Measurements from ENCODE around the gene TRIM66. TPM values are rescaled to one million over a fixed set of nuclear protein-coding genes. Genes with fewer than 3 reads are reported as not detected.

Gene TRIM66
- total RNA-seq, 1 donor from 2014 or later: 7.3 TPM

DNA sequence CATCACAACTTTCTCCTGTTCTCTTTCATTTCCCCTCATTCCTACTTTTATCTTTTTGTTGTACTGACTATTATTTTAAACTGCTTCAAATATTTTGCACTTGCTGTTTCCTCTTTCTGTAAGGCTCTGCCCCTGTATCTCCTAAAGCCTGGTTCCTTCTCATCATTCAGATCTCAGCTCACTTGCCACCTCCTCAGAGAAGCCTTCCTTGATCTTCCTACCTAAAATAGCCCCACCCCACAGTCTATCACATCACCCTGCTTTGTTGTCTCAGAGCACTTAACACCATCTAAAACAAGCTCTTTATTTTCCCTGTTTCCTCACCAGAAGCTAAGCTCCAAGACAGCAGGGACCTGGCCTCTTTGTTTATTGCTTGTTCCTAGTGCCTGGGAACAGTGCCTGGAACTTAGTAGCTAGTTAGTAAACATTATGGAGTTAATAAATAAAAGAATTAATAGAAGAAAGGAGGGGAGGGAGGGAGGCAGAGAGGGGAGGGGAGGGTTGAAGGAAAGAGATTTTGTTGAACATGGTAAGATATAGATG lies 85.9 kb downstream of the TRIM66 start:
- H3K4me3 ChIP-seq (ENCODE audit: insufficient read depth, low read depth, low read length): no peak overlapping the region
- H3K36me3 Mint-ChIP-seq (ENCODE audit: low read depth, unreplicated experiment): no peaks in the 10 kb centered on the region
- H3K9ac ChIP-seq (ENCODE audit: low read length): no peak overlapping the region
- no peaks in the 10 kb centered on the region for H3K79me2 ChIP-seq (ENCODE audit: insufficient read depth, low read length)
- H3K4me2 ChIP-seq (ENCODE audit: low read length): no peak overlapping the region
- H3K4me3 Mint-ChIP-seq (ENCODE audit: unreplicated experiment): no peak overlapping the region
- H2AFZ ChIP-seq (ENCODE audit: low read depth, low read length): no peak overlapping the region
- peaks cover 4% of the 10 kb centered on the region for H3K4me1 ChIP-seq (ENCODE audit: insufficient read depth, low read length)
- no peak overlapping the region for H3K27ac Mint-ChIP-seq (ENCODE audit: unreplicated experiment)
- no peaks in the 10 kb centered on the region for H3K36me3 ChIP-seq (ENCODE audit: insufficient read depth, low read length)
- peaks cover 3% of the 10 kb centered on the region for H3K9me3 Mint-ChIP-seq (ENCODE audit: unreplicated experiment)
- no peaks in the 10 kb centered on the region for H3K27me3 ChIP-seq (ENCODE audit: insufficient read depth, low read length)
- H4K20me1 ChIP-seq (ENCODE audit: insufficient read depth, low read length): no peaks in the 10 kb centered on the region
- no peak overlapping the region for H3K27ac ChIP-seq (ENCODE audit: low read depth, low read length)
- no peak for DNase-seq (ENCODE audit: low read depth)
- no peak for TF ChIP-seq EZH2 (IDR thresholded peaks at IDR 0.05; ENCODE audit: insufficient read depth, low read length)
- TF ChIP-seq CTCF (IDR thresholded peaks at IDR 0.05; ENCODE audit: insufficient read depth, low read depth, low read length): no peak
- FAIRE-seq: no peak
- no peaks in the 10 kb centered on the region for H3K9me3 ChIP-seq (ENCODE audit: insufficient read depth, low read depth, low read length)
- H3K27me3 Mint-ChIP-seq (ENCODE audit: low read depth, unreplicated experiment): peaks cover 7% of the 10 kb centered on the region
- H3K4me1 Mint-ChIP-seq (ENCODE audit: low read depth, unreplicated experiment): no peaks in the 10 kb centered on the region

GRCh38 chr11:8593935-8594909 lies 88.2 kb downstream of the TRIM66 start, which contains the start of gene STK33:
TSS of gene STK33 (minus strand) at chr11:8594228. CDS start at chr11:8474905, 119,323 bp downstream.
- peaks cover 4% of the 10 kb centered on the region for H3K4me1 ChIP-seq (ENCODE audit: insufficient read depth, low read length)

More at GRCh38 chr11:8593935-8594909, 88.2 kb downstream of the TRIM66 start, which contains the start of gene STK33:
- TF ChIP-seq CTCF (IDR thresholded peaks at IDR 0.05; ENCODE audit: insufficient read depth, low read depth, low read length) (no peak), EZH2 (IDR thresholded peaks at IDR 0.05; ENCODE audit: insufficient read depth, low read length) (peak; percentile 61)
- FAIRE-seq (no peak), DNase-seq (ENCODE audit: low read depth) (peak; percentile 15)
- Mint-ChIP-seq H3K27me3 (ENCODE audit: low read depth, unreplicated experiment) (peaks cover 7% of the 10 kb centered on the region), H3K27ac (ENCODE audit: unreplicated experiment) (no peak within 1 kb of the TSS), H3K36me3 (ENCODE audit: low read depth, unreplicated experiment) (no peaks in the 10 kb centered on the region), H3K9me3 (ENCODE audit: unreplicated experiment) (no peaks in the 10 kb centered on the region), H3K4me1 (ENCODE audit: low read depth, unreplicated experiment) (no peaks in the 10 kb centered on the region), H3K4me3 (ENCODE audit: unreplicated experiment) (peak within 1 kb of the TSS; percentile 90)
- Histone ChIP-seq H3K36me3 (ENCODE audit: insufficient read depth, low read length) (no peaks in the 10 kb centered on the region), H3K79me2 (ENCODE audit: insufficient read depth, low read length) (no peaks in the 10 kb centered on the region), H3K27me3 (ENCODE audit: insufficient read depth, low read length) (no peaks in the 10 kb centered on the region), H3K4me3 (ENCODE audit: insufficient read depth, low read depth, low read length) (peak within 1 kb of the TSS; percentile 68), H3K9ac (ENCODE audit: low read length) (peak within 1 kb of the TSS; percentile 75), H4K20me1 (ENCODE audit: insufficient read depth, low read length) (no peaks in the 10 kb centered on the region), H2AFZ (ENCODE audit: low read depth, low read length) (peak within 1 kb of the TSS; percentile 96), H3K27ac (ENCODE audit: low read depth, low read length) (no peak within 1 kb of the TSS), H3K9me3 (ENCODE audit: insufficient read depth, low read depth, low read length) (no peaks in the 10 kb centered on the region), H3K4me2 (ENCODE audit: low read length) (peak within 1 kb of the TSS; percentile 97)

Measured in astrocyte (in vitro differentiated cells and primary cell).